Adipose tissue (tissue), 3 donors: Measurements from ENCODE around the gene RASAL2. TPM values are rescaled to one million over a fixed set of nuclear protein-coding genes. Genes with fewer than 3 reads are reported as not detected.

Experiments used
- H3K27ac ChIP-seq: one replicate; pipeline ENCODE4 v1.5.1; 2013; ENCODE audit warnings: low read depth, low read length
- WGBS, 3 donors: extraction: QIAGEN DNeasy Blood & Tissue Kit; methylation state at CpG; one replicate each; pipeline ENCODE4 v1.1.7; 2013; 5-methylcytosine and 5-hydroxymethylcytosine counted together
- polyA plus RNA-seq, 3 donors: library from polyadenylated mRNA; stranded (reverse); fragments of 200-250 nt; gene quantifications; one replicate each; pipeline ENCODE4 v1.2.3, GENCODE V29; 2013
- donor health status: healthy with polysubstance abuse.
- donor health status: Bipolar disorder and iron deficiency.
- donor health status: healthy.

RASAL2 gene
- 1 to 10 TPM; 2.8 to 7.0 (median 3.3) TPM for polyA plus RNA-seq

DNA sequence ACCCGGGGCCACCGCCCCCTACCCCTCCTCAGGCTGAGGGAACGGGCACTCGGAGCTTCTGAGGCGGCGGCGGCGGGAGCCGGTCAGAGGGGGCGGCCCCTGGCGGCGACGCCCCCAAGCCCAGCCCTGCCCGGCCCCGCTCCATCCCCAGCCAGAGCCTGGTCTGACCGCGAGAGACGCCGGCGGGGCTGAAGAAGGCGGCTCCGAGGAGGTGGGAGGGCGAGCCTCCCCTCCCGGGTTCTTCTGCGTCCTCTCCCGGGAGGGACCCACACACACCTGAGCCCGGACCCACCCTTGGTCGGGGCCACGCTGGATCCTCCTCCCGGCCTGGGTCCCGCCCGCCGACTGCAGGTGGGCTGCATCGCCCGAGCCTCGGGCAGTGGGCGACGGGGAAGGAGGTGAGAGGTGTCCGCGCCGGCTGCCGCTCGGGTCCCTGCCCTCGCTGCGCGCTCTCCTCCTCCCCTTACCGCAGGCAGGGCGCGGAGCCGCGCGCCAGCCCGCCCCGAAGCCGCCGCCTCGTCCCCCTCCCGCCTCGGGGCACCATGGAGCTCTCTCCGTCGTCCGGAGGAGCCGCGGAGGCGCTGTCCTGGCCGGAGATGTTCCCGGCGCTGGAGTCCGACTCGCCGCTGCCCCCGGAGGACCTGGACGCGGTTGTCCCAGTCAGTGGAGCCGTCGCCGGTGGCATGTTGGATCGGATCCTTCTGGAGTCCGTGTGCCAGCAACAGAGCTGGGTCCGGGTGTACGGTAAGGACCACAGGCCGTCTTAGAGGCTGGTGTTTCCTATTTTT lies at the start of gene RASAL2:
Gene RASAL2, plus strand, starts transcription at position 154 of the 788 bp plus-strand sequence. Its CDS starts 389 bp downstream, at position 543.
- peak within 1 kb of the TSS; percentile 5 for H3K27ac ChIP-seq
- WGBS, 3 donors: 0 to 1% (median 0%) methylated on average over 45 to 82 of the region's 82 CpGs

- 69 to 78% (median 73%) methylated on average over 1 of the region's 1 CpG for WGBS, 3 donors
- no peak overlapping the region for H3K27ac ChIP-seq
Observed at GRCh38 chr1:178046591-178047270, 47.2 kb upstream of the RASAL2 start.

GRCh38 chr1:178047403-178048093 lies 46.4 kb upstream of the RASAL2 start:
- 31 to 75% (median 71%) methylated on average over 2 of the region's 2 CpGs for WGBS, 3 donors
- no peak overlapping the region for H3K27ac ChIP-seq

DNA sequence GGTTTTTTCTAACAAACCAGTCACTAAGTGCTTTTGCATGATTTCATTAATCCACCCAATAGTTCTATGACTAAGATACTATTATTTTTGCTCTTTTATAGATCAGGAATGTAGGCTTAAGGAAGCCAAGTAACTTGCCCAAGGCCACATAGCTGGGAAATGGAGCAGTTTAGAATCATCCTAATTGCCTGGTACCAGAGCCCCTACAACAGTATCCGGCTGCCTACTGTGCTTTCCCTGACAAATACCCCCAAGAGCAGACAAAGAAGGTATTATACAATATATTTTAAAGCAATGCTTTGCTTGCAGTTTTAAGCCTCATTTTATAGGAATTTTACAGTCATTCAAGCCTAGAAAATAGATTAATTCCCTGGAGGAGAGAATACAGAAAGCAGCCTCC lies 45.5 kb upstream of the RASAL2 start:
- no peak overlapping the region for H3K27ac ChIP-seq
- 95 to 100% (median 96%) methylated on average over 1 of the region's 1 CpG for WGBS, 3 donors

GRCh38 chr1:178048883-178049282 lies 45.0 kb upstream of the RASAL2 start:
- H3K27ac ChIP-seq: no peak overlapping the region

DNA sequence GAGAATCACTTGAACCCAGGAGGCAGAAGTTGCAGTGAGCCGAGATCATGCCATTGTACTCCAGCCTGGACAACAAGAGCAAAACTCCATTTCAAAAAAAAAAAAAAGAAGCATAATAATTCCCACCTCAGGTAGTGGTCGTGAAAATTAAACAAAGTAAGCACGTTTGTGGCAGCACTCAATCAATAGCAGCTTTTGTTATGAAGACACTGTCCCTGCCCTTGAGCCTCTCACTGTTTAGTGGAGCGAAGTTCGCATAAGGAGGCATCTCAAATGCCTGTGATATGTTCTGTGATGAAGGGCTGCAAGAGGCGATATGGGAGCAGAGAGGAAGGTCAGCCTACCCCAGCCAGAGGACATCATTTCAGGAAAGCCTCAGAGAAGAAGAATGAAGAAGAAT lies 43.8 kb upstream of the RASAL2 start:
- no peak overlapping the region for H3K27ac ChIP-seq
- 83 to 95% (median 87%) methylated on average over 6 of the region's 6 CpGs for WGBS, 3 donors

- WGBS, 3 donors: 30 to 60% (median 38%) methylated on average over 3 of the region's 3 CpGs
- no peak overlapping the region for H3K27ac ChIP-seq
Observed at GRCh38 chr1:178051071-178051470, 42.8 kb upstream of the RASAL2 start.

DNA sequence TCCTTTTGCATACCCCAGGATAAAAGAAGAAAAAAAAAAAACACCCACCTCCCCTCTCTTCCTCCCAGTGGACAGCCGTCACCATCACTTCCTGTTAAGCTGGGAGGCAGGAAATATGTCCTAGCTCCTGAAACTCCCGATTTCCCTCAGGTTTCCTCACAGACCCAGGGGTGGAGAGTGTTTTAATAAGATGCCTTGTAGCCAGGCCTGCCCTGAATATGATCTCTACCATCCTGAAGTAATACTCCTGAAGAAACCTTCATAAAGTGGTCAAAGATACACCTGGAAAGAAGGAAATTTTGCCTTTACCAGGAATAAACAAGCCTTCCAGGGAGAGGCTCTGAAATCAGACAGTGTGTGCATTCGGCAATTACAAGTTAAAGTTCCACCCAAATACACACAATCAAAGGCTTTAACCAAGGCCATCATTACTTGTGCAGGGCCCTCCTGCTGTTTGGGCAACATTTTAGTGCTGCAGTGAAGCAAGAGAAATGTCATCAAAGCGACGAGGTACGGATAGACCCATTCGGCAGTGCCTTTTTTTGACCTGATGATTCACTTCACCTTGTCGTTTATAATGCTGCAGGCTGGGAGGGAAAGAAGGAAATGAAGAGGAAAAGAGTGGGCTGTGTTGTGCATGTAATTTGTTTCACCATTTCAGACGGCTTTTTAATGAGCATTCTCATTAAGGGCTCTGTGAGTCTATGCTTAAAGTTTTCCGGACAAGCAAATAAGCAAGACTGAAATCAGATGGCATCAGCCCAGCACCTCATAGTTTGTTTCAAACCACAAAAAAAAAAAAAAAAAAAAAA lies 41.0 kb upstream of the RASAL2 start:
- WGBS, 3 donors: 41 to 45% (median 43%) methylated on average over 10 of the region's 10 CpGs
- no peak overlapping the region for H3K27ac ChIP-seq

DNA sequence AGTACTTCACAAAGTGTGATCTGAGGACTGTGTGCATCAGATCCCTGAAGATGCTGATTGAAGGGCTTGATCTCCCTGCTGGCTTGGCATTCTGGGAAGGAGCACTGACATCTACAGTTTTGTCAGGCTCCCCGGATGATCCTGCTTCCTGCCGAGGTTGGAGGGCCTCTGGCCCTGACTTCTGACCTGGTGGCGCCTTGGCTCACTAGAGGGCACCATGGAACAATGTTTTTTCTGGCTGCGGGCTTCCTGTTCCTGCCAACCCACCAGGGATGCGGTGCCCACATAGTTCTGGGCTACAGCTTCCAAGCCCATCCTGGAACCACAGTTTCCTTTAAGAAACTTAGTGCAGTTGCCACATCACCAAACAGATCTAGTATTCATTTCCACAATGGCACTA lies 38.8 kb upstream of the RASAL2 start:
- H3K27ac ChIP-seq: no peak overlapping the region
- WGBS, 3 donors: 19 to 24% (median 22%) methylated on average over 5 of the region's 5 CpGs

DNA sequence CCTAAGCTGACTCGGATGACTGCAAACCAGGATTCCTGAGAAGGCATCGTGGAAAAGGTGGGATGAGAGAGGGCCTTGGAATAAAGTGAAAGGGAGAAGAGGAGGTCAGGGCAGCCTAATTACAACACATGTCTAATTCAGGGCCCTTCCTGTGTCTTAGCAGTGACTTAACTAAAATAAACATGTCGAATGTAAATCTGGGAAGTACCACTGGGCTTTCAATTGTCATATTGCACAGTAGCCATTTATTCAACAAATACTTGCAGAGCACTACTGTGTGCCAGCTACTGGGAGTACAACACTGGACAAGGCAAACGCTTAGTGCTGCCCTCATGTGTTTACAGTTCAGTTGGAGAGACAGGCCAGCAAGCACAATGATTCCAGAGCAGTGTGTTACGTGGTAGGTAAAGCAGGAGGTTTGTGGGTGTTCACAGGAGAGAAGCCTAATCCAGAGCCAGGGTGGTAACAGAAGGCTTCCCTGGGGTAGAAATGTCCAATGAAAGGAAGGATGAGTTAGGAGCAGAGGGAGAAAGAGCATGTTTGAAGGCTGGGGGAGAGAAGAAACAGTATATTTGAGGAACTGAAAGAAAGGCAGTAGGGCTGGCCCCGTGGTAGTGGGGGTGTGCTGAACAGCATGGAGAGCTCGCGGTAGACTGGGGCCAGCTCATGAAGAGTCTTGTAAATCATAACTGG lies 38.0 kb upstream of the RASAL2 start:
- 51 to 82% (median 53%) methylated on average over 8 of the region's 8 CpGs for whole genome bisulfite sequencing, 3 donors
- H3K27ac ChIP-seq: no peak overlapping the region

DNA sequence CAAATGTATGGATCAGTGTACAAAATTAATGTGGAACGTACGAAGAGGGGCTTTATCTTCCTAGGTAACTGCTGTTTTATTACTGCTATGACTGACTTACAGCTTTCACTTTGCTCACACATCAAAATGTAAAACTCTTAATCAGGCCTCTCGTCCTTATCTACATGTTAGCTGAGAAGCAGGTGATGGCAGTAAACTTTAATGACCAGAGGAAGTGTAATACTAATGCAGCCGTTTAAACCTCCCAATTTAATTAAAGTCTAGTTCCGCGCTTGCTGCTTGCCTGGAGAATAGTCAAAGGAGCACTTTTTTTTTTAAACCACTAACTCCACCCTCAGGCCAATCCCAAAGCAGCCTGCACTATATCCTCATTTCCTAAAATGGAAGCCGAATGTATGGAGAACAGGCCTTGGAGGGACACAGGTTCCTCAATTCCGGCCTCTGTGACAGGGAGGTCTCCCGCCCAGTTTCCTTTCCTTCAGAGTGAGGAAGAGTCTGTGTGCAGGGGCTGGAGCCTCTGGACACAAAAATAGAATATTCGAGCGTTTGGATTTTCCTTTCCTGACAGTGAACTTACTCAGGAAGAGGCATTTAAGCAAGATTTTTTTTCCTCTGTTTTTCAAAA lies 36.7 kb upstream of the RASAL2 start:
- H3K27ac ChIP-seq: no peak overlapping the region
- 51 to 67% (median 59%) methylated on average over 11 of the region's 11 CpGs for WGBS, 3 donors

- peak overlapping the region; percentile 25 for H3K27ac ChIP-seq
- 34 to 58% (median 47%) methylated on average over 7 of the region's 7 CpGs for WGBS, 3 donors
Observed at GRCh38 chr1:178057912-178058534, 35.9 kb upstream of the RASAL2 start.

- 34 to 62% (median 57%) methylated on average over 9 of the region's 9 CpGs for WGBS, 3 donors
- H3K27ac ChIP-seq: no peak overlapping the region
Observed at GRCh38 chr1:178060789-178061556, 32.9 kb upstream of the RASAL2 start.

- 57 to 93% (median 87%) methylated on average over 1 of the region's 1 CpG for WGBS, 3 donors
- H3K27ac ChIP-seq: no peak overlapping the region
Observed at GRCh38 chr1:178061620-178062019, 32.3 kb upstream of the RASAL2 start.

GRCh38 chr1:178064191-178064821 lies 29.6 kb upstream of the RASAL2 start:
- no peak overlapping the region for H3K27ac ChIP-seq
- WGBS, 3 donors: 89 to 93% (median 92%) methylated on average over 8 of the region's 8 CpGs

GRCh38 chr1:178065250-178065649 lies 28.7 kb upstream of the RASAL2 start:
- 93 to 96% (median 93%) methylated on average over 3 of the region's 3 CpGs for WGBS, 3 donors
- no peak overlapping the region for H3K27ac ChIP-seq
